IPS-15b (cell line): ENCODE measurements around the gene DENND5A.

Experiments
- H3K27me3 ChIP-seq: one replicate; pipeline ENCODE4 v1.6.1; 2013; ENCODE audit warnings: low read length; ENCODE audit not compliant: control insufficient read depth, insufficient read depth
- H3K36me3 ChIP-seq: one replicate; pipeline ENCODE4 v1.6.1; 2013; ENCODE audit warnings: low read length; ENCODE audit not compliant: control insufficient read depth, insufficient read depth
- H3K4me1 ChIP-seq: one replicate; pipeline ENCODE4 v1.6.1; 2013; ENCODE audit warnings: mild to moderate bottlenecking, low read length; ENCODE audit not compliant: control insufficient read depth, insufficient read depth
- H3K4me3 ChIP-seq: one replicate; pipeline ENCODE4 v1.5.1; 2013; ENCODE audit warnings: low read depth, low read length
- H3K9ac ChIP-seq: one replicate; pipeline ENCODE4 v1.6.1; 2013; ENCODE audit warnings: low read depth, mild to moderate bottlenecking, low read length
- H3K9me3 ChIP-seq: one replicate; pipeline ENCODE4 v1.6.1; 2013; ENCODE audit warnings: mild to moderate bottlenecking, low read length; ENCODE audit not compliant: control insufficient read depth, insufficient read depth

The DENND5A gene

DNA sequence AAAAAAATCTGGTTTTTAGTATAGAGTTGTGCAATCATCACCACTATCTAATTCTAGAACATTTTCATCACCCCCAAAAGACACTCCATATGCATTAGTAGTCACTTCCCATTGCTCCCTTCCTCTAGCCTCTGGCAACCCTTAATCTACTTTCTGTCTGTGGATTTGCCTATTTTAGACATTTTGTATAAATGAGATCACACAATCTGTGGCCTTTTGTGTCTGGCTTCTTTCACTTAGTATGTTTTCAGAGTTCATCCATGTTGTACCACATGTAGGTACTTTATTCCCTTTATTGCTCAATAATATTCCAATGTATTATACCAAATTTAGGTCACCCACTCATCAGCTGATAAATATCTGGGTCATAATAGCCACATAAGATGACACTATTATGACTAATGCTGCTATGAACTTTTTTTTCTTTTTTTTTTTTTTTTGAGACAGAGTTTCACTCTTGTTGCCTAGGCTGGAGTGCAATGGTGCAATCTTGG lies 106.2 kb downstream of the DENND5A start:
- Histone ChIP-seq H3K4me3 (no peak overlapping the region), H3K27me3 (no peaks in the 10 kb centered on the region), H3K9ac (no peak overlapping the region), H3K4me1 (no peaks in the 10 kb centered on the region), H3K36me3 (peaks cover 6% of the 10 kb centered on the region), H3K9me3 (no peaks in the 10 kb centered on the region)

DNA sequence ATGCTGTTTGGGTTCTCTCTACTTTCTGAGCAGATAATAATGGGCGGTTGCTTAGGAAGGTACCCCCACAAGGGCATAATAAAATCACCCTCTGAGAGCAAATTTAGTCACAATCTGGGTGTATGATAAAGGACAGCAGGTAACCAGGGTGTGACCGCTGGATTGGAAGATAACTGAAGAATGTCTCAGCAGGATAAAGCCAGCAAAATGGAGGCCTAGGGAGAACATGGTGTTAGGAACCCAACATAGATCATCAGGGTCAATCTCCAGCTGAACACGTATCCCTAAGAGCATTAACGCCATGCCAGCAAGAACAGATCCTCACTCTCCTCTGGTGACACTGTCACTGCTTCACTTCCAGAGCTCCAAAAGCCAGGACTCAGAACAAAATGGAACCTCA lies 109.2 kb downstream of the DENND5A start:
- Histone ChIP-seq H3K9me3 (no peaks in the 10 kb centered on the region), H3K4me3 (no peak overlapping the region), H3K4me1 (no peaks in the 10 kb centered on the region), H3K36me3 (peaks cover 4% of the 10 kb centered on the region), H3K27me3 (no peaks in the 10 kb centered on the region), H3K9ac (no peak overlapping the region)

DNA sequence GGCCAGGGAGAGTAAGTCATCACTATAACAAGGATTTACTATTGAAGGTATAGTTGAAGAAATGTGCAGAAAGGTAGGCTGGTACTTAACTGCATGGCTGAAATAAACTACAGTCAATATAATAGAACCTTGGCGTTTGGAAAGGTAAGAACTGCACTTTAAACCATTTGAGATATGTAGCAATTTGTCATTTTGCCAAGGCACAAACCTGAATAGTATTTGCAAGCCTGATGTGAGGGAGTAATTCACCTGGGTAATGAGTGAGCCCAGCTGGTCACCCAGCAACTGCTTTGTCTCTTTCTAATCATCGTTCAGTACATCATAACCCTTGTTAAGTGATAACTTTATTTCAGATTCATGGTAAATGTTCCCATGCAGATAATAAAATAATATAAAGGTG lies 111.5 kb downstream of the DENND5A start:
- H3K9me3 ChIP-seq: no peaks in the 10 kb centered on the region
- H3K9ac ChIP-seq: no peak overlapping the region
- no peaks in the 10 kb centered on the region for H3K27me3 ChIP-seq
- peaks cover 9% of the 10 kb centered on the region for H3K36me3 ChIP-seq
- no peaks in the 10 kb centered on the region for H3K4me1 ChIP-seq
- H3K4me3 ChIP-seq: no peak overlapping the region

DNA sequence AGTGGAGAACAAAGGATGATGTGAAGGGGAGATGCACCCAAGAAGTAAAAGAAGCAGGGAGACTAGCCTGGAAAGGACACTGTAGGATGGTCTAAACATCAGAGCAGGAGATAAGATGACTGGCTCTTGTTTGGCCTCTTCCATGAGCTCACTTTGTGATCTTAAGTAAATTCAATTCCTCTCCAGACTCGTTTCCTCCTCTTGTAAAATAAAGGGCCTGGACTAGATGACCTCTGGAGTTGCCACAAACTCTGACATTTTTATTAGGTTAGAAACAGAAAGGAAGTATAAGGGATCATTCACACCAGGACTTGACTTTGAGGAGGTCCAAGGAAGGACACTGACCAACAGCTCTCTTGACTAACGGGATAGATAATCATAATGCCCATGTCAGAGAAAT lies 113.5 kb downstream of the DENND5A start:
- no peaks in the 10 kb centered on the region for H3K4me1 ChIP-seq
- H3K9me3 ChIP-seq: no peaks in the 10 kb centered on the region
- no peak overlapping the region for H3K4me3 ChIP-seq
- no peaks in the 10 kb centered on the region for H3K27me3 ChIP-seq
- no peak overlapping the region for H3K9ac ChIP-seq
- H3K36me3 ChIP-seq: peaks cover 20% of the 10 kb centered on the region

DNA sequence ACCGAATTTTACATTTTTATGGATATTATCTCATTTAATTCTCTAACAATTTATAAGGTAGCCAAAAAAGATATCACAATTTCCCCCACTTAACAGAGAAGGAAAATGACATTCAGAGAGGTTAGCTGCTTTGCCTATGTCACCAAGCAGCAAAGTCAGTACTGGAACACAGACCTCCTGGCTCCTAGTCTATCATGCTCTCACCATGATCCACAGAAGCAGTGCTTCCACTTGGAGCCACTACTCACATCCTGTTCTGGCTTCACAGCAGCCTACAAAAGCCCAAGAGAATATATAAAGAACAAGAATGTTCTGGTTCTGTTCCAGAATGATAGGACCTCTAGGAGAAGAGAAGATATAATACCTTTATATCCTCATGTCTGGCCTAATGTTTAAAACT lies 114.2 kb downstream of the DENND5A start:
- H3K36me3 ChIP-seq: peaks cover 20% of the 10 kb centered on the region
- no peak overlapping the region for H3K9ac ChIP-seq

DNA sequence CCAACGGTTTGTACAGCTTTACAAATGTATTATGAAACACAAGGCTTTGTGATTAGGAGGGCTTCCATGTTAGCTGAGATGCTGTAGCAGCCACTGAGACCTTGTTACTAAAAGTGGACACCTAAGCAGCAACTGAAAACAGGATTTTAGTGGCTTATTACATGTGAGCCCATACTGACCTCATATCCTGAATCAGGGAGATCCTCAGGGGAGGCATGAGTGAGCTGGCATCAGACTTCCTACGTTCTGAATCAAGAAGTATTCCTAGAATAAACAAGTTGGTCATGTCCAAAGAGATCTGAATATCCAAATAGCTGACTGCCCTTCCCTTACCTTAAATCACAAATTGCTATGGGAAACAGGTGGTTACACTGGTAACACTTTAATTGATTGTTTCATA lies 114.6 kb downstream of the DENND5A start:
- Histone ChIP-seq H3K27me3 (no peaks in the 10 kb centered on the region), H3K9ac (no peak overlapping the region), H3K36me3 (peaks cover 20% of the 10 kb centered on the region), H3K4me1 (no peaks in the 10 kb centered on the region), H3K4me3 (no peak overlapping the region), H3K9me3 (no peaks in the 10 kb centered on the region)

More for the DNA sequence above, 114.2 kb downstream of the DENND5A start:
- no peak overlapping the region for H3K4me3 ChIP-seq
- no peaks in the 10 kb centered on the region for H3K9me3 ChIP-seq
- H3K27me3 ChIP-seq: no peaks in the 10 kb centered on the region
- H3K4me1 ChIP-seq: no peaks in the 10 kb centered on the region

DNA sequence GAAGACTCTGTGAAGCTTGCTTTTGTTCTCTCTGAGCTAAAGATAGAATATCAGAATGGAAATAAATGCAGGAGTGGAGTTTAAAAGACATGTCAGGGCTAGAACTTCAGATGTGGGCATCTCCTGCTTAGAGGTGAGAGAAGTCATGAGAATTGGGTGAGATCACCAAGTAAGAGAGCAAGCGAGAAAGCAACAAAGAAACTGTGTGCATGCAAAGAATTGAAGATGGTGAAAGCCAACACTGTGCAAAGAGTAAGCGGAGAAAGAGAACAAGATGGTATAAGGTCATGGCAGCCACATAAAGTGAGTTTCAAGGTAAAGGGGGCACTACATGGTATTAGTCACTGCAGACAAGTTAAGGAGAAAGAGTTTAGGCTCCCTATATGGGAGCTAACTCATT lies 116.4 kb downstream of the DENND5A start:
- H3K36me3 ChIP-seq: peaks cover 35% of the 10 kb centered on the region
- H3K27me3 ChIP-seq: no peaks in the 10 kb centered on the region

DNA sequence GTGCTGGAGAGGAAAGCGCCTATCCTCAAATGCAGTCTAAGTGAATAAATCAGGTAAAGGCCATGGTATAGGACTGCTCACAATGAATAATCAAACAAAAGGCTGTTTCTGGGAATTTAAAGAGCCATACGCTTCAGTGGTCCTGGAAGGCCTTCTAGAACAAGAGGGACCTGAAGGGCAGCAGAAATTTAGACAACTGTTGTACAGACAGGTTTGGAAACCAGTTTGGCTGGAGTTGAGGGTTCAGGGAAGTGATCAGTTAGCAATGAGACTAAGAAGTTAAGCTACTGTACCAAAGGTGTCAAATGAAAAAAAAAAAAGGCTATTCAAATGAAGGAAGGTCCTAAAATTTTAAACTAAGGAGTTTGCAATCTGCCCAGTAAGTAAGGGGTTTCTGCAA lies 117.1 kb downstream of the DENND5A start:
- Histone ChIP-seq H3K9ac (no peak overlapping the region), H3K4me3 (no peak overlapping the region), H3K36me3 (peaks cover 40% of the 10 kb centered on the region), H3K9me3 (no peaks in the 10 kb centered on the region), H3K4me1 (no peaks in the 10 kb centered on the region), H3K27me3 (no peaks in the 10 kb centered on the region)

More for the DNA sequence above, 116.4 kb downstream of the DENND5A start:
- no peak overlapping the region for H3K4me3 ChIP-seq
- no peaks in the 10 kb centered on the region for H3K4me1 ChIP-seq
- H3K9me3 ChIP-seq: no peaks in the 10 kb centered on the region
- no peak overlapping the region for H3K9ac ChIP-seq

DNA sequence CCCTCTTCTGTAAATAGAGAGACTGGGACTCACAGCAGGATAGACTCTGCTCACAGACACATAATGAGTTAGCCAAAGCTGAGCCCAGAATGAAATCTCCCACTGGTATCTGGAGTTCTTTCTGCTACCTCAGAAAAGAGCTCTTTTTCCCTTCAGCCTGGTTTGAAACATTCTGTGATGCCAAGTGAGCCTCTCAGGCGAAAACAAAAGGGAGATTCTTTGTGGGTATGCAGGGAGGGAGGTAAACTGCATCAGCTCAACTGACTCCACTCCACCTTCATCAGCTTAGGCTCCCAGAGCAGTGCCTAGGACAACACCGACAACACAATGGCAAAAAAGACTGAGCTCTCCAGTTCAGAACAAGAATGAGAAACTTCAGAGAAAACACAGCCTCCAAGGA lies 118.7 kb downstream of the DENND5A start:
- Histone ChIP-seq H3K9me3 (no peaks in the 10 kb centered on the region), H3K9ac (no peak overlapping the region), H3K36me3 (peaks cover 54% of the 10 kb centered on the region), H3K4me1 (no peaks in the 10 kb centered on the region), H3K4me3 (no peak overlapping the region), H3K27me3 (no peaks in the 10 kb centered on the region)

DNA sequence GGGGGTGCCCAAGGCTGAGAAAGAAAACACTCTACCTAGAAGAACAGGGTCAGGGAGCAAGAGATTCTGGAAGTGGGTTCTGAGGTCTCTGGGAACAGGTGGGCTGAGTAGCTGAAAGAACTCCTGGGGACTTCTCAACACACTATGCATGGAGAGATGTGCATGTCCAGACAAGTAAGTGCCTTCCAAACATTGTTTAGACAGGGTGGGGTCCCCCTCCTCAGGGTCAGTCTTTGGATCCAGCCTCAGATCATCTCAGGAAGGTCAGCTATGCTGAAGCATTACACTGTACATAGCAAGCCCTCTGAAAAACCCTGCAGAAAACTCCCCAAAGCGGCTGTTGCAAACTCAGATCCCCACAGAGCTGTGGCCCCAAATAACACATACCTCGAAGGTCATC lies 119.9 kb downstream of the DENND5A start:
- Histone ChIP-seq H3K9ac (no peak overlapping the region), H3K9me3 (no peaks in the 10 kb centered on the region), H3K4me1 (no peaks in the 10 kb centered on the region), H3K36me3 (peaks cover 51% of the 10 kb centered on the region), H3K4me3 (no peak overlapping the region), H3K27me3 (no peaks in the 10 kb centered on the region)

DNA sequence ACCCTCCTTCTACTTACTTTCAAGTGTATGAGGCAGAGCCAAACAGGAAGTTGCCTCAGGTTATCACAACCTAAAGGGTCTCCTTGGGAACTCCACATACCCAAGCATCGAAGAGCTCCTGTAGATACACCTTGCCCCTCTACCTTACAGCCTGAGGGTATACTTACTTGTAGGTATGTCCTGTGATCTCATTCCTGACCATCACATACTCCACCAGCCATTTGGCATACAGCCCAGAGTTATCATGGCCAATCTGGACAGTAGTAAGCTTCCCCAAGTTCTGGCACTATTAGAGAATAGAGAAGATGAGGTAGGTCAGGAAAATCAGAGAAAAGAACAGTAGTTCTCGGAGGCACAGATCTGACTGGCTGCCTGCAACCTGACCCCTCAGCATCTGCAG lies 120.3 kb downstream of the DENND5A start:
- no peak overlapping the region for H3K9ac ChIP-seq
- no peaks in the 10 kb centered on the region for H3K27me3 ChIP-seq
- no peaks in the 10 kb centered on the region for H3K4me1 ChIP-seq
- H3K9me3 ChIP-seq: no peaks in the 10 kb centered on the region
- H3K36me3 ChIP-seq: peaks cover 47% of the 10 kb centered on the region
- H3K4me3 ChIP-seq: no peak overlapping the region

DNA sequence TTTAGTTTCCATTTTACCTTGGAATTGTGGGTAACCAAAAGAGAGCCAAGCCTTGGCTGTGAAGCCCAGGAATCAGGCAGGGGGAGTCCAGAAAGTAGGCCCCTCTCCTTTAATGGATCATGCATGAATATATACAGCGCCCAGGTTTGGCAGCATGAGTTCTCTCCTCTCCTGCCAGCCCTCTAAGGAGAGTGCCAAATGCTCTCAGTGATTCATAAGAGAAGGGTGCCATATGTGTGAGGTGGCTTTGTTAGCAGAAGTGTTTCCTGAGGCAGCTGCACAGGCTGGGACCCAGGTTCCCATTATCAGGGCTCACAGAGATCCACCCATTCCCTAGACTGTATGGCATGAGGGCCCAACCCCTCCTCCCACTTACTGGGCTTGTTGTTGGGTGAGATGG lies 121.4 kb downstream of the DENND5A start:
- Histone ChIP-seq H3K9me3 (no peaks in the 10 kb centered on the region), H3K4me3 (no peak overlapping the region), H3K27me3 (no peaks in the 10 kb centered on the region), H3K9ac (no peak overlapping the region), H3K36me3 (peaks cover 53% of the 10 kb centered on the region), H3K4me1 (no peaks in the 10 kb centered on the region)

DNA sequence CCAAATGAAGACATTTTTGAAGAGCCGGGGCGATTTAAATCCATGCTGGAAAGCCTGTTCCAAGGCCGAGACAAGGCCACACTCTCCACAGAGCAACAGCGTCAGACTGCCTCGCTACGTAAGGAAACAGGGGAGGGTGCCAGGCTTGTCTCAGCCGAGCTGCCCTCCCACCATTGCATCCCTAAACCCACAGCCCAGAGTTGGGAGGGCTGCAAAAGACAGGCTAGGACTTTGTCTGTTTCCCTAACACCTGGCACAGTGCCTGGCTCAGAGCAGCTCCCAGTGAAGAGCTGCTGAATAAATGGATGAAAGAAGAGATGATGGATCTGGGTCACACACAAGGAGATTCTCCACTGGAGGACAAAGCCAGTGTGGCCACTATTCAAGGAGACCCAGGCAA lies 122.4 kb downstream of the DENND5A start:
- peaks cover 6% of the 10 kb centered on the region for H3K4me1 ChIP-seq
- H3K9me3 ChIP-seq: no peaks in the 10 kb centered on the region
- H3K36me3 ChIP-seq: peaks cover 55% of the 10 kb centered on the region
- H3K9ac ChIP-seq: no peak overlapping the region
- no peaks in the 10 kb centered on the region for H3K27me3 ChIP-seq
- no peak overlapping the region for H3K4me3 ChIP-seq
